GM18511 (cell line): ENCODE measurements around the gene VMAC.
"Not testable (repeated sequence)": the region's sequence is repeated elsewhere in the genome, so short reads cannot be mapped to it uniquely, and the experiment has no call there.

Experiments used
- ATAC-seq: cut with Tn5 transposase; IDR thresholded peaks from one replicate; pipeline ENCODE4 v1.9.1; 2021; ENCODE audit warnings: mild to moderate bottlenecking, moderate library complexity; ENCODE audit not compliant: unreplicated experiment

Gene VMAC

GRCh38 chr19:5904352-5905113, at the start of gene VMAC:
VMAC (plus strand) TSS chr19:5904872; CDS start chr19:5904891, 19 bp downstream.
- peak; percentile 82 for ATAC-seq

GRCh38 chr19:5855151-5855550, 49.5 kb upstream of the VMAC start:
- not testable (repeated sequence) for ATAC-seq

GRCh38 chr19:5857203-5858081, 47.2 kb upstream of the VMAC start:
- ATAC-seq, result no peak

GRCh38 chr19:5863030-5863665, 41.5 kb upstream of the VMAC start:
- ATAC-seq, result no peak

GRCh38 chr19:5864013-5864720, 40.5 kb upstream of the VMAC start:
- no peak for ATAC-seq

GRCh38 chr19:5864725-5865486, 39.8 kb upstream of the VMAC start:
- ATAC-seq, result no peak

- ATAC-seq, result no peak
Measured at GRCh38 chr19:5865772-5866171, 38.9 kb upstream of the VMAC start.

GRCh38 chr19:5867201-5868136, 37.2 kb upstream of the VMAC start:
- ATAC-seq, result no peak

- ATAC-seq, result no peak
Measured at GRCh38 chr19:5870986-5871394, 33.7 kb upstream of the VMAC start.

- ATAC-seq, result no peak
Measured at GRCh38 chr19:5873617-5874199, 31.0 kb upstream of the VMAC start.

- ATAC-seq, result not testable (repeated sequence)
Measured at GRCh38 chr19:5874496-5874895, 30.2 kb upstream of the VMAC start.

GRCh38 chr19:5877427-5877826, 27.2 kb upstream of the VMAC start:
- ATAC-seq, result no peak

GRCh38 chr19:5877882-5878281, 26.8 kb upstream of the VMAC start:
- ATAC-seq, result no peak

GRCh38 chr19:5880196-5880595, 24.5 kb upstream of the VMAC start:
- ATAC-seq, result no peak

- no peak for ATAC-seq
Measured at GRCh38 chr19:5880604-5881078, 24.0 kb upstream of the VMAC start.

- ATAC-seq, result no peak
Measured at GRCh38 chr19:5881543-5882299, 23.0 kb upstream of the VMAC start.

- no peak for ATAC-seq
Measured at GRCh38 chr19:5882421-5882968, 22.2 kb upstream of the VMAC start.
